ENCODE results near the gene GNG13. TPM values are rescaled to one million over a fixed set of nuclear protein-coding genes. Genes with fewer than 3 reads are reported as not detected.
"Not testable (repeated sequence)": the region's sequence is repeated elsewhere in the genome, so short reads cannot be mapped to it uniquely, and the experiment has no call there.

GNG13 gene
- total RNA-seq, 1 experiment from 2014 or later, result not detected

- DNase-seq (ENCODE audit: low read depth), result no peak
These were observed 38.7 kb downstream of the GNG13 start for GRCh38 chr16:761625-762513.

GRCh38 chr16:760545-761343 is 39.8 kb downstream of the GNG13 start, which contains the start of gene MSLN:
Gene MSLN, plus strand, starts transcription at chr16:760734. Its CDS starts 1,947 bp downstream, at chr16:762681.
- no peak for DNase-seq (ENCODE audit: low read depth)

DNA sequence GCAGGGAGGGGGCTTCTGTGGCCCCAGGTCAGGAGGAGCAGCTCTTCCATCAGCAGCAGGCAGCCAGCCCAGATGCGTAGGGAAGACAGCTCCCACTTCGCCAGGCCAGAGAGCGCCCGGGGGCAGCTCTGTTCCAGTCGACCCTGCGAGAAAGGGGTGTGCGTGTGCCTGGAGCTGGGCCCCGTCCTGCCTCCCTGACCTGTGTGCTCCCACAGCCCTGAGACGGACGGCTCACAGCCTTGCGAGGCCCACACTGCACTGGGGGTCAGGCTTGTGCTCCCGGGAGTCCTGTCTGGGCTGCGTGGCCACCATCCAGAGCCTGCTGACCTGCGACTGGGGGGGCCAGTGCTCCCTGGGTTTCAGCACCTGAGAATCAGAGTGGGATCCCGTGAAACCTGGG is 40.5 kb downstream of the GNG13 start:
- no peak for DNase-seq (ENCODE audit: low read depth)

GRCh38 chr16:759110-759910 is 41.2 kb downstream of the GNG13 start:
- DNase-seq (ENCODE audit: low read depth), result no peak

DNA sequence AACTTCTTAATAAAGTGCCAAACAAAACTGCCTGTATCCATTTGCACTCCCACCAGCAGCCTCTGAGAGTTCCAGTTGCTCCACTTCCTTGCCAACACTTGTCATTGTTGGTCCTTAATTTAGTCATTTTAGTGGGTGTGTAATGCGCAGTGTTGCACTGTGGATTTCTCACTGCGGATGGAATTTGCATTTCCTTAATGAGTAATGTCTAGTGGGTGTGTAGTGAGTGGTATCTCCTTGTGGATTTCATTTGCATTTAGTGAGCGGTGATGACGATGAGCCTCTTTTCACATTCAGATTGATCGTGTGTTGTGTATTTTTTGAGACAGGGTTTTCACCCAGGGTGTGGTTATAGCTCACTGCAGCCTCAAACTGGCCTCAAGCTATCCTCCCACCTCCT is 44.1 kb downstream of the GNG13 start:
- no peak for DNase-seq (ENCODE audit: low read depth)

- no peak for DNase-seq (ENCODE audit: low read depth)
These were observed 45.9 kb downstream of the GNG13 start for GRCh38 chr16:754656-755055.

GRCh38 chr16:754121-754607 is 46.4 kb downstream of the GNG13 start:
- DNase-seq (ENCODE audit: low read depth), result not testable (repeated sequence)

- DNase-seq (ENCODE audit: low read depth), result no peak
These were observed 48.6 kb downstream of the GNG13 start for GRCh38 chr16:752007-752312.

DNA sequence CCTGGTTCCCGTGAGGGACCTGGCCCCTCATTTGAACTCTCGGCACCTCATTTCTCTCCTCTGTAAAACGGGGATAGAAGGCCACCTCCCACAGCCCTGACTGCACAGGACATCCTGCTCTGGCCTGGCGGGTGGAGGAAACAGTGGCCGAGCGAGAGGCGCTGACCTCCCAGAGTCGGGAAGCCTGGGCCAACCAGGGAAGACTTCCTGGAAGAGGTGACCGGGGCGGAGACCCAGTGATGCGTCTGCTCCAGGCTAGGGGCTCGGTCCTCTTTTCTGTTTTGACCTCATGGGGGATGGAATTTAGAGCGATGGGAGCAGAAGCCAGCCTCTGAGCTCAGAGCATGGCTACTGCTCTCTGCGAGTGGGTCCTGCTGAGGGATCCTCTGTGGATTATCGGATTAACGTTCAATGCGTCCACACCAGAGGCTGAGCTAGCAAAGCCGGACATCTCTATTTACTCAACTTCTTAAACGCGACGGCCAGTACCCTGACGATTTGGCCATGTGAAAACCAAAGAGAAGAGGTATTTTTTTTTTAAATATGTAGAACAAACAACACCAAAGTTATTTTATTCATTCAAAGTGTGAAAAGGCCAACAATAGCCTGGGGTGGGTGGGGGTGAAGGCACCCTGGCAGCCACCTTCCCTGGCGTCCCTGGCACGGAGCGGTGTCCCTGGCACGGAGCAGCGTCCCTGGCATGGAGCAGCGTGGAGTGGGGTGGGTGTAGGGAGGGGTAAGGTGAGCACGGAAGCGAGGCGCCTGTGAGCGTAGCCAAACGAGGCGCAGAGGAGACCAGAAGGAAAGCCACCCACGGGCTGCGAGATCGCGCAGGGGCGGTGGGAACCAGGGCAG is 49.2 kb downstream of the GNG13 start:
- DNase-seq (ENCODE audit: low read depth), result no peak

DNA sequence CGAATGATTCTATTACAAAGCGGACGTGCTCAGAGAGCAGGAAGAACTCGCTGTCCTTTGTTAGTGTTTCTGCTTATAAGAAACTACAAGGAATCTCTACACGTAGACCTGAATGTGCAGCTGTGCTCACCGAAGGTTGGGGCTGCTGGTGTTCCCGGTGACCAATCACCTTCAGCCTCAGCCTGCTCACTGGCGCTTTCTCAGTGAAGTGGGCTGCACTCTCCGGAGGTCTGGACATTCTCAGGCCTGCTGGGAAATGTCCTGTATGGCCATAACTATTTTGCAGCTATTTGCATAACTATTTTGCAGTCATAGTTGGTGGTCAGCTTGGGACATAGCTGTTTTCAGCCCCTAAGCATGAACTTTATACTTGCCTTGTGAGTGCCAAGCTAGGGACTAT is 50.0 kb downstream of the GNG13 start:
- DNase-seq (ENCODE audit: low read depth), result no peak

GRCh38 chr16:749010-749409 is 51.5 kb downstream of the GNG13 start:
- DNase-seq (ENCODE audit: low read depth), result no peak

Other genes with a start within 250 kb of the GNG13 start
- gene PRR35, start 240.3 kb downstream of the GNG13 start, total RNA-seq (2014; rRNA removed; shearing (Covaris generic)), result not detected in 2 replicates
- gene NHLRC4, start 233.7 kb downstream of the GNG13 start, total RNA-seq (2014; rRNA removed; shearing (Covaris generic)), result 0.24 and 0.29 TPM in 2 replicates
- gene PIGQ, start 230.8 kb downstream of the GNG13 start, total RNA-seq (2014; rRNA removed; shearing (Covaris generic)), result 14.9 and 16.2 TPM in 2 replicates
- gene RAB40C, start 210.7 kb downstream of the GNG13 start, total RNA-seq (2014; rRNA removed; shearing (Covaris generic)), result 5.5 and 7.1 TPM in 2 replicates
- 0.10 TPM in 1 of 2 replicates, not detected in the other for gene WFIKKN1, start 169.7 kb downstream of the GNG13 start, total RNA-seq (2014; rRNA removed; shearing (Covaris generic))
- gene METTL26, start 164.4 kb downstream of the GNG13 start, total RNA-seq (2014; rRNA removed; shearing (Covaris generic)), result 117 and 142 TPM in 2 replicates
- 18.6 and 21.3 TPM in 2 replicates for gene MCRIP2, start 158.9 kb downstream of the GNG13 start, total RNA-seq (2014; rRNA removed; shearing (Covaris generic))
- gene WDR90, start 151.4 kb downstream of the GNG13 start, total RNA-seq (2014; rRNA removed; shearing (Covaris generic)), result 5.6 and 7.3 TPM in 2 replicates
- gene RHOT2, start 132.6 kb downstream of the GNG13 start, total RNA-seq (2014; rRNA removed; shearing (Covaris generic)), result 23.7 and 24.2 TPM in 2 replicates
- 0.72 TPM in 1 of 2 replicates, not detected in the other for gene RHBDL1, start 125.1 kb downstream of the GNG13 start, total RNA-seq (2014; rRNA removed; shearing (Covaris generic))
- gene STUB1, start 120.3 kb downstream of the GNG13 start, total RNA-seq (2014; rRNA removed; shearing (Covaris generic)), result 136 and 183 TPM in 2 replicates
- gene JMJD8, start 116.4 kb downstream of the GNG13 start, total RNA-seq (2014; rRNA removed; shearing (Covaris generic)), result 38.4 and 47.1 TPM in 2 replicates
- gene WDR24, start 110.3 kb downstream of the GNG13 start, total RNA-seq (2014; rRNA removed; shearing (Covaris generic)), result 2.0 and 2.6 TPM in 2 replicates
- 0.24 TPM in 1 of 2 replicates, not detected in the other for gene FBXL16, start 94.9 kb downstream of the GNG13 start, total RNA-seq (2014; rRNA removed; shearing (Covaris generic))
- gene METRN, start 85.6 kb downstream of the GNG13 start, total RNA-seq (2014; rRNA removed; shearing (Covaris generic)), result 39.2 and 57.1 TPM in 2 replicates
- gene ANTKMT, start 79.6 kb downstream of the GNG13 start, total RNA-seq (2014; rRNA removed; shearing (Covaris generic)), result 18.0 and 26.3 TPM in 2 replicates
- under 0.01 and 0.12 TPM in 2 replicates for gene CCDC78, start 74.3 kb downstream of the GNG13 start, total RNA-seq (2014; rRNA removed; shearing (Covaris generic))
- 3.3 and 4.0 TPM in 2 replicates for gene HAGHL, start 73.6 kb downstream of the GNG13 start, total RNA-seq (2014; rRNA removed; shearing (Covaris generic))
- gene CIAO3, start 59.7 kb downstream of the GNG13 start, total RNA-seq (2014; rRNA removed; shearing (Covaris generic)), result 15.3 and 21.7 TPM in 2 replicates
- 0.10 TPM in 1 of 2 replicates, not detected in the other for gene MSLN, start 40.0 kb downstream of the GNG13 start, total RNA-seq (2014; rRNA removed; shearing (Covaris generic))
- 12.6 and 21.0 TPM in 2 replicates for gene RPUSD1, start 12.4 kb downstream of the GNG13 start, total RNA-seq (2014; rRNA removed; shearing (Covaris generic))
- 11.7 and 17.5 TPM in 2 replicates for gene CHTF18, start 12.1 kb downstream of the GNG13 start, total RNA-seq (2014; rRNA removed; shearing (Covaris generic))
- 16.0 and 20.4 TPM in 2 replicates for gene LMF1, start 170.2 kb upstream of the GNG13 start, total RNA-seq (2014; rRNA removed; shearing (Covaris generic))
- gene SOX8, start 181.0 kb upstream of the GNG13 start, total RNA-seq (2014; rRNA removed; shearing (Covaris generic)), result 0.10 TPM in 1 of 2 replicates, not detected in the other

All from RPMI7951 (cell line).